ENCODE results near the gene XCL1.

The XCL1 gene

GRCh38 chr1:168598125-168598524 is 21.7 kb downstream of the XCL1 start:
- FAIRE-seq (no peak), DNase-seq (ENCODE audit: insufficient read length) (no peak)
- TF ChIP-seq TAF1 (IDR thresholded peaks at IDR 0.05; ENCODE audit: borderline replicate concordance, low read depth, low read length) (no peak), POLR2A (IDR thresholded peaks at IDR 0.05; ENCODE audit: low read depth, low read length) (no peak), POLR2AphosphoS5 (IDR thresholded peaks at IDR 0.05; ENCODE audit: low read depth, low read length) (no peak)

- TF ChIP-seq TAF1 (IDR thresholded peaks at IDR 0.05; ENCODE audit: borderline replicate concordance, low read depth, low read length) (no peak), POLR2AphosphoS5 (IDR thresholded peaks at IDR 0.05; ENCODE audit: low read depth, low read length) (no peak), POLR2A (IDR thresholded peaks at IDR 0.05; ENCODE audit: low read depth, low read length) (no peak)
- FAIRE-seq: no peak
- no peak for DNase-seq (ENCODE audit: insufficient read length)
Observed at GRCh38 chr1:168598892-168599291, 22.5 kb downstream of the XCL1 start.

GRCh38 chr1:168599641-168600040 is 23.2 kb downstream of the XCL1 start:
- no peak for DNase-seq (ENCODE audit: insufficient read length)
- no peak for TF ChIP-seq TAF1 (IDR thresholded peaks at IDR 0.05; ENCODE audit: borderline replicate concordance, low read depth, low read length)
- no peak for TF ChIP-seq POLR2A (IDR thresholded peaks at IDR 0.05; ENCODE audit: low read depth, low read length)
- TF ChIP-seq POLR2AphosphoS5 (IDR thresholded peaks at IDR 0.05; ENCODE audit: low read depth, low read length): no peak
- no peak for FAIRE-seq

GRCh38 chr1:168601051-168601450 is 24.6 kb downstream of the XCL1 start:
- TF ChIP-seq POLR2AphosphoS5 (IDR thresholded peaks at IDR 0.05; ENCODE audit: low read depth, low read length) (no peak), TAF1 (IDR thresholded peaks at IDR 0.05; ENCODE audit: borderline replicate concordance, low read depth, low read length) (no peak), POLR2A (IDR thresholded peaks at IDR 0.05; ENCODE audit: low read depth, low read length) (no peak)
- no peak for FAIRE-seq
- DNase-seq (ENCODE audit: insufficient read length): no peak

DNA sequence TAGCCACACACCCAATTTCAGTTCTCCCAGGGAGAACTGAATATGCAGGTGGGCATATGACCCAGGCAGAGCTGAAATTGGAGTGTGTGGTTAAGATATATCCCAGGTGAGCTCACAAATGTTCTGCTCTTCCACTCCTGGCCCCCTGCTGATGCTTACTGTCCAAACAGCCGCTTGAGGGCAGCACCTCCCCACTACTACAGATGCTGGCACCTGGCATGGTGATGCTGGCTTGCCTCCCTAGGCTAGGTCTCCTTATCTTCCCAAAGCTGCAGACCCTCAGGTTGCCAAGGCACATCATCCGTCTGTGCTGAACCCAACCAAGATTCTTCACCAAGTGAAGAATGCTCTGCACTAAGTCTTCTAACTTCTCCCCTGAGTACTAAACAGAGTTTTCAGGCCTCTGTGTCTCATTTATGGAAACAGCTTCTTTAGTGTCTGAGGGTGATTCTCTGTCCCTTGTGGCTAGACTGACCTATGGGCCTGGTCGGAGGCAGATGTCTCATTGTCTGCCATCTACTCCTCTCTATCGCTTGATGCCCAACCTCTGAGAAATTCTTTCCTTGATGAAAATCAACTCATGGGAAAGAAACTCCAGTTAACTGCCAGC is 27.2 kb downstream of the XCL1 start:
- DNase-seq (ENCODE audit: insufficient read length) (no peak), FAIRE-seq (peak; percentile 9)
- TF ChIP-seq TAF1 (IDR thresholded peaks at IDR 0.05; ENCODE audit: borderline replicate concordance, low read depth, low read length): no peak
- TF ChIP-seq POLR2AphosphoS5 (IDR thresholded peaks at IDR 0.05; ENCODE audit: low read depth, low read length): no peak
- no peak for TF ChIP-seq POLR2A (IDR thresholded peaks at IDR 0.05; ENCODE audit: low read depth, low read length)

DNA sequence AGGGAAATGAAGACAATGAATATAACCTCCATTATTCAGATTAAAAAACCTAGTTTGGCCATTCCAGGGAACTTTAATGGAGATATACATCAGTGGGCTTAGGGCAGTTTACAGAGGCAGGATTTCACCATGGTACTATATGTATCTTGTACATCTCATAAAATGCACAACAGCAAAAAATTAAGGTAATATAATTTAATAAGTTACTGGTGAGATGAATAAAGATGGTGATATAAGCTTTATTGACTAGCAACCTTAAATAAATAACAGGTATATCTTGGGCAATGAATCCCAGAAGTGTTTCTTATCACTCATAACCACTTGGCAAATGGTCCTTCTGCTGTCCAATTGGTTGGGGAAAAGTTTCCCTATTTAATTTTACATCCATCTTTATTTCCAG is 29.0 kb downstream of the XCL1 start:
- FAIRE-seq (no peak), DNase-seq (ENCODE audit: insufficient read length) (no peak)
- TF ChIP-seq TAF1 (IDR thresholded peaks at IDR 0.05; ENCODE audit: borderline replicate concordance, low read depth, low read length) (no peak), POLR2AphosphoS5 (IDR thresholded peaks at IDR 0.05; ENCODE audit: low read depth, low read length) (no peak), POLR2A (IDR thresholded peaks at IDR 0.05; ENCODE audit: low read depth, low read length) (no peak)

- FAIRE-seq: no peak
- TF ChIP-seq POLR2AphosphoS5 (IDR thresholded peaks at IDR 0.05; ENCODE audit: low read depth, low read length) (no peak), POLR2A (IDR thresholded peaks at IDR 0.05; ENCODE audit: low read depth, low read length) (no peak), TAF1 (IDR thresholded peaks at IDR 0.05; ENCODE audit: borderline replicate concordance, low read depth, low read length) (no peak)
Observed at GRCh38 chr1:168606096-168606495, 29.7 kb downstream of the XCL1 start.

DNA sequence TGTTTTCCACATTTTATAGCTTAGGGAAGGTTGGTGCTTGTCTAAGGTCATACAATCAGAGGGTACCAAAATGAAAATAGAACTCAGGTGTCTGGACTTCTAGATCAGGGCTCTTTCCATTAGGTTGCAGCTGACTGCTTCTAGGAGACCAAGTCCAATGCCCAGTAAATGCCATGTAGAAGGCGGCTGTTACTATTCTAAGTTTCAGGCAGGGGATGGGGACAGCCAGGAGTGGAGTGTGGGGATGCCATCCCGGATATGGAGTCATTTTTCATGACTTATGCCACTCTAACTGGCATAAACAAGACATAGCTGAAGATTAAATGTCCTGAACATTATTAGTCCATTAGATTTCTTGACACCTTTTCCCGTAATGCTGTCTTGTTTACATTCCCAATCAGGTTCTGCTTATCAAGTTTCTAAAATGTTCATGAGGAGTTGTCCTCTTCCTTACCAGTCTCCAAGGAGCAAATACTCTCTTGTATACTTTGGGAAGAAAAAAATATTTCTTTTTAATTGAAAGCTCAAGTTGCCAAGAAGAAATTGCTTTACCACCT is 31.5 kb downstream of the XCL1 start:
- DNase-seq (ENCODE audit: insufficient read length): no peak
- FAIRE-seq: no peak
- TF ChIP-seq TAF1 (IDR thresholded peaks at IDR 0.05; ENCODE audit: borderline replicate concordance, low read depth, low read length) (no peak), POLR2A (IDR thresholded peaks at IDR 0.05; ENCODE audit: low read depth, low read length) (no peak), POLR2AphosphoS5 (IDR thresholded peaks at IDR 0.05; ENCODE audit: low read depth, low read length) (no peak)

More at GRCh38 chr1:168606096-168606495, 29.7 kb downstream of the XCL1 start:
- no peak for DNase-seq (ENCODE audit: insufficient read length)

GRCh38 chr1:168608796-168609715 is 32.7 kb downstream of the XCL1 start:
- DNase-seq (ENCODE audit: insufficient read length) (no peak), FAIRE-seq (no peak)

GRCh38 chr1:168609741-168610510 is 33.5 kb downstream of the XCL1 start:
- DNase-seq (ENCODE audit: insufficient read length) (no peak), FAIRE-seq (no peak)

More at GRCh38 chr1:168608796-168609715, 32.7 kb downstream of the XCL1 start:
- no peak for TF ChIP-seq TAF1 (IDR thresholded peaks at IDR 0.05; ENCODE audit: borderline replicate concordance, low read depth, low read length)
- no peak for TF ChIP-seq POLR2AphosphoS5 (IDR thresholded peaks at IDR 0.05; ENCODE audit: low read depth, low read length)
- TF ChIP-seq POLR2A (IDR thresholded peaks at IDR 0.05; ENCODE audit: low read depth, low read length): no peak

GRCh38 chr1:168613038-168613451 is 36.6 kb downstream of the XCL1 start:
- TF ChIP-seq POLR2AphosphoS5 (IDR thresholded peaks at IDR 0.05; ENCODE audit: low read depth, low read length) (no peak), TAF1 (IDR thresholded peaks at IDR 0.05; ENCODE audit: borderline replicate concordance, low read depth, low read length) (no peak), POLR2A (IDR thresholded peaks at IDR 0.05; ENCODE audit: low read depth, low read length) (no peak)
- no peak for FAIRE-seq
- DNase-seq (ENCODE audit: insufficient read length): no peak

More at GRCh38 chr1:168609741-168610510, 33.5 kb downstream of the XCL1 start:
- no peak for TF ChIP-seq TAF1 (IDR thresholded peaks at IDR 0.05; ENCODE audit: borderline replicate concordance, low read depth, low read length)
- TF ChIP-seq POLR2A (IDR thresholded peaks at IDR 0.05; ENCODE audit: low read depth, low read length): no peak
- no peak for TF ChIP-seq POLR2AphosphoS5 (IDR thresholded peaks at IDR 0.05; ENCODE audit: low read depth, low read length)
